ENCODE measurements around the gene ZFP28.

Gene ZFP28

DNA sequence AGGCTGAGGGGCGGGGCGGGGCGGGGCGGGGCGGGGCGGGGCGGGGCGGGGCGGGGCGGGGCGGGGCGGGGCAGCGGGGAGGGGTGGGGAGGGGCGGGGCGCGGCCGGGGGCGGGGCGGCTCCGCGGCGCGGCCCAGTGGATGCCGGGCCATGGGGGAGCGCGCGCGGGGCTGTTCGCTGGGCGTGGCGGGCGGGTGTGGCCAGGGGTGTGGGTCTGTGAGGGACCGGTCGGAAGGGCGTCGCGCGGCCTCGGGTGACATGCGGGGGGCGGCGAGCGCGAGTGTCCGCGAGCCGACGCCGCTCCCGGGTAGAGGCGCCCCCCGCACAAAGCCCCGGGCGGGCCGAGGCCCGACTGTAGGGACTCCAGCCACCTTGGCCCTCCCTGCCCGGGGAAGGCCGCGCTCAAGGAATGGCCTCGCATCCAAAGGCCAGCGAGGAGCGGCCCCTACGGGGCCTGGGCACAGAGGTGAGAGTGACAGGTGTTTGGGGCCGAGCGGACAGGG, at the start of gene ZFP28:
Gene ZFP28 (plus strand): TSS at position 188 of the 503 bp plus-strand sequence. CDS start 71 bp downstream, at position 259.
- DNase-seq (ENCODE audit: low spot score), result no peak

DNA sequence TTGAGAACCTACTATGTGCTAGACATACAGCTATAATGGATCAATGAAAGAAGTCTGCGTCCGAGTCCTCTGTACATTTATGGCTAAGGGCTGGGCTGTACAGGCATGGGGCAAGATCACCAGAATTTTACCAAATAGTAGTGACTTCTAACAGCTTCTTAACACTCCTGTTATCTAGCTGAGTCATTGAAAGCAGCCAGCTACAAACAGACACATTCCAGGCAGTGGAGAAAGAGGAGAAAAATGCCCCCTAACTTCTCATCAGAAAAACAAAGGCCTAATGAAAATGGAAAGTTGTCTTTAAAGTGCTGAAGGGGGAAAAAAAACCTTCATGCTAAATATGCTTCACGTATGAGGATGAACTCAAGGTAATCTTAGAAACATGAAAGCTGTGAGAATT, 47.3 kb upstream of the ZFP28 start:
- no peak for DNase-seq (ENCODE audit: low spot score)

DNA sequence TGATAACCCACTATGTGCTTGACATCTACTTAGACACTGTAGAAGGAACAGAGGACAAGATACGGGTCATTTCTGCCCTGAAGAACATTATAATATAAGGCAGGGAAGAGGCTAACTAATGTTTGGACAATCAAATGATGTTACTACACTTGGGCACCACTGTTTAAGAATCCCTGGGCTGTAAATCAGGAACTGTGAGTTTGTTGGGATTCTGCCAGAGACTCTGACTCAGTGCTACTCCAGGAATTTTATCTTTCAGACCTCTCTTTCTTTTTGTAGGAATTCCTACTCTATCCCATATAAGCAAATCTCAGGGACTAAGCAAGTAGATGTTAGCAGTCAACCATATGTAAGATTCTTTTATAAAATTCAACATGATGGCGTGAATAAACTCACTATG, 34.2 kb upstream of the ZFP28 start:
- no peak for DNase-seq (ENCODE audit: low spot score)

DNA sequence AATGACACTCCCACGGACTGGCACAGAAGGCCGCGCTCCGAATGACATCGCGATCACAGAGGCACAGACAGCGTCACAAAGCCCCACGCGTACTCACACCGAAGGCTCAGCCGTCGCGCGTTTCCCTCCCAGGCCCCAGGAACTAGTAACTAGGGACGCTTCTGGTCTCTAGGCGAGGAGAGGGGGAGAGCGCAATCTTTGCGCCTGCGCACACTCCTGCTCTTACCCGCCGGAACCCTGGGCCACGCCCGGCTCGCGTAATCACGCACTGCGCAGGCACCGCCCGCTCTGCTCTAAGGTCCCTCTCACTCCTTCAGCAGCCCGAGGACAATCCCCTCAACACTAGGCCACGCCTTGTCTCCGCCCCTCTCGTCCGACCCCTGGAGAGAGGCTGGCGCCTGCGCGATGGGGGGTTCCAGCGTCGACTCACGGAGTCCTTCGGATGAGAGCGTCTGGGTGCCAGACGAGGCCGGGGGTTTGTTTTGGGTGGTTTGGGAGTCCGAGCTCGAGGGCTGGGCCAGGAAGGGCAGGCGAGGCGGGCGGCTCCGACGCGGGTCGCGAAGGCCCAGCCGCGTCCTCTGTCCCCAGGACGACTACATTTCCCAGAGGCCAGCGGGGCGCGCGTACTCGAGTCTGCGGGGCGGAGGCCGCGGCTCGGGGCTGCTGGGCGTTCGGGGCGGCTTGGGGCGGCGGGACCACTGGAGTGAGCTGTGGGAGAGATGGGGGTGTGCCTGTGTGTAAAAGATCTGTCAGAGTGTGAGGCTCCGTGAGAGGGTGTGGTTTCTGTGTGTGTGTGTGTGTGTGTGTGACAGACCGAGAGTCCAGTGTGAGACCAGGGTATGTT, 31.1 kb upstream of the ZFP28 start, which contains the start of gene ZNF471:
Gene ZNF471 (plus strand): TSS at position 410 of the 844 bp plus-strand sequence. CDS start 3,717 bp downstream, outside the sequence.
- DNase-seq (ENCODE audit: low spot score), result peak; percentile 89

DNA sequence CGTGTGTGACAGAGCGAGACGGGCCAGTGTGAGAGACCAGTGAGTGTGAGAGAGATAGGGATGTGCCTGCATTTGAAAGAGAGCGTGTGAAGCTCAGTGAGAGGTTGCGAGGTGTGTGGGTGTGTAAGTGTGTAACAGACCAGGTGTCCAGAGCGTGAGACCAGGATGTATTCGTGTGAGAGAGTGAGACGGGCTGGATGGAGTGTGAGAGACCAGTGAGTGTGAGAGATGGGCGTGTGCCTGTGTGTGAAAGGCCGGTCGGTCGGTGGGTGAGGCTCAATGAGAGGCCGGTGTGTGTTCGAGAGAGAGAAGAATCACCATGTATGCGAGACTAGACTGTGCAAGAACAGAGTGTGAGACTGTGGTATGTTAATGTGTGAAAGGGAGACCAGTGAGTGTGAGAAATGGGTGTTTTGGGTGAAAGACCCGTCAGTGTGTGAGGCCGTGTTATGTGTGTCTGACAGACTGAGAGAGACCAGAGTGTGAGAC, 30.4 kb upstream of the ZFP28 start:
- DNase-seq (ENCODE audit: low spot score), result no peak

DNA sequence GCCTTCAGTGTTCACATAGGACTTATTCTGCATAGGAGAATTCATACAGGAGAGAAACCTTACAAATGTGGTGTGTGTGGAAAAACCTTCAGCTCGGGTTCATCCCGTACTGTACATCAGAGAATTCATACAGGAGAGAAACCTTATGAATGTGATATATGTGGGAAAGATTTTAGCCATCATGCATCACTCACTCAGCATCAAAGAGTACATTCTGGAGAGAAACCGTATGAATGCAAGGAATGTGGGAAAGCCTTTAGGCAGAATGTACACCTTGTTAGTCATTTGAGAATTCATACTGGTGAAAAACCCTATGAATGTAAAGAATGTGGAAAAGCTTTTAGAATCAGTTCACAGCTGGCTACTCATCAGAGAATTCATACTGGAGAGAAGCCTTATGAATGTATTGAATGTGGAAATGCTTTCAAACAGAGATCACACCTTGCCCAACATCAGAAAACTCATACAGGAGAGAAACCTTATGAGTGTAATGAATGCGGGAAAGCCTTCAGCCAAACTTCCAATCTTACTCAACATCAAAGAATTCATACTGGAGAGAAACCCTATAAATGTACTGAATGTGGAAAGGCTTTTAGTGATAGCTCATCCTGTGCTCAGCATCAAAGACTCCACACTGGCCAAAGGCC, 13.4 kb upstream of the ZFP28 start:
- DNase-seq (ENCODE audit: low spot score), result no peak

DNA sequence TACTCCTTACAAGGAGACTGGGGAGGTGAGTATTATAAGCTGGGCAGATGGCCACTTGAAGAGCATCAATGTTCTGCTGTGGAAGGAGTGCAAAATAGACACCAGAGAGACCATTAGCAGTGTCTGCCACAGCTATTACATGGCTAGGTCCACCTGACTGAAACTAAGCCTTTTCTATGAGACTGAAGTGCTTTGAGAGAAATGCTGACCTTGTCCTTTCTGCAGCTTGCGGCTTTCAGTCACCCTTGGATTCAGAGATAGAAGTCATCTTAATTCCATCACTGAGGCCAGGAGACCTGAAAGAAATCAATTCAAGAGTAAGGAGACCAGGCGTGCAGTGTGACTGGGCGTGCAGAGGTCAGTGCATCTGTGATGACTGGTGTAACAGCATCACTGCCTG, 1.3 kb upstream of the ZFP28 start:
- DNase-seq (ENCODE audit: low spot score), result no peak

DNA sequence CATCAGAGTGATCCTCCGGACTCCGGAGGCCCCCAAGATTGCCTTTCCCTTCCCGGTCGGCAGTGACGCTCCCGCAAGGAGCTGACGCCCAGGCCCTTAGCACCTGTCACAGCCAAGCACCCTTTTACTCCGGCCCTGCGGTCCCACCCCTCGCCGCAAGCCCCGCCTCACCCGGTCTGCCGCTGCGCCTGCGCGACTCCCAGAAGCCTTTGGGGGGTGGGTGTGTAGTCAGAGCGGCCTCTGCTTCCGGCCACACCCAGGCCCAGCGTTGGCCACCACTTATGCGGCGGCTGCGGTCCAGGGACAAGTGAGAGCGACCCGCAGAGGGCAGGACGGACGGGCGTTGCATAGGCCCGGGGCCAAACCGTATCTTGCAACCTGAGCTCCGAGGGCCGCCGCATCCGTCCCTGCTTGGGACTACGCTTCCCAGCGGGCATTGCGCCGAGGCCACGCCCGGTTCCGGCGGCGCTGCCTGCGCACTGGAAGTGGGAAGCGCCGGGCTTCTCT, 441 bp upstream of the ZFP28 start:
- peak; percentile 91 for DNase-seq (ENCODE audit: low spot score)

DNA sequence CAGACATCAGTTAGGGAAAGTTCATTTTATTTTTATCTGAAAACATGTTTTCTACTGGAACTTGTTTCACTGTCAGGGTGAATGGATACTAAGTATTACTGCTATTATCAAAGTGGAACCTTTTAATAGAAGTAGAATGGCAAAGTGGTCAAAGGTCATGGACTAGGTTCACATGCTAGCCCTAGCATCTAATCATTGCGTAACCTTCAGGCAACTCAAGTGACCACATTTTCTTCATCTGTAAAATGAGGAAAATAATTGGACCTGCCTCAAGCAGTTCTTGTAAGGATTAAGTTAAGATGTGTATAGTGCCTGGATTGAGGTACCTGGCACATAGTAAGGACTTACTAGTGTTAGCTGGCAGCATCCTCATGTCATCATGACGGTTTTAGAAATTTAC, 5.0 kb downstream of the ZFP28 start:
- no peak for DNase-seq (ENCODE audit: low spot score)

DNA sequence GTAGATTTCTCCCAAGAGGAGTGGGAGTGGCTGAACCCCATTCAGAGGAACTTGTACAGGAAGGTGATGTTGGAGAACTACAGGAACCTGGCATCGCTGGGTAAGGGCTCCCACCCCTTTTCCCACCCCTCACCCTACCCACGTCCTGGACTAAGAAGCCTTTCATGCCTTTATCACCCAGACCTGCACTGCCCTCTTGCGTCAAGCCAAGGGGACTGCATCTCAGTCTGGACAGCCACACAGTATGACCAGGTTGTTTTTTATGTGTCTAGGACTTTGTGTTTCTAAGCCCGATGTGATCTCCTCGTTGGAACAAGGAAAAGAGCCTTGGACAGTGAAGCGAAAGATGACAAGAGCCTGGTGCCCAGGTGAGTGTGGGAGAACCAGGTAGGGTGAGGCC, 8.8 kb downstream of the ZFP28 start:
- no peak for DNase-seq (ENCODE audit: low spot score)

DNA sequence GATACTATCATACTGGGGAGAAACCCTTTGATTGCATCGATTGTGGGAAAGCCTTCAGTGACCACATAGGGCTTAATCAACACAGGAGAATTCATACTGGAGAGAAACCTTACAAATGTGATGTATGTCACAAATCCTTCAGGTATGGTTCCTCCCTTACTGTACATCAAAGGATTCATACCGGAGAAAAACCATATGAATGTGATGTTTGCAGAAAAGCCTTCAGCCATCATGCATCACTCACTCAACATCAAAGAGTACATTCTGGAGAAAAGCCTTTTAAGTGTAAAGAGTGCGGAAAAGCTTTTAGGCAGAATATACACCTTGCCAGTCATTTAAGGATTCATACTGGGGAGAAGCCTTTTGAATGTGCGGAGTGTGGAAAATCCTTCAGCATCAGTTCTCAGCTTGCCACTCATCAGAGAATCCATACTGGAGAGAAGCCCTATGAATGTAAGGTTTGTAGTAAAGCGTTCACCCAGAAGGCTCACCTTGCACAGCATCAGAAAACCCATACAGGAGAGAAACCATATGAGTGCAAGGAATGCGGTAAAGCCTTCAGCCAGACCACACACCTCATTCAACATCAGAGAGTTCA, 15.6 kb downstream of the ZFP28 start:
- no peak for DNase-seq (ENCODE audit: low spot score)

DNA sequence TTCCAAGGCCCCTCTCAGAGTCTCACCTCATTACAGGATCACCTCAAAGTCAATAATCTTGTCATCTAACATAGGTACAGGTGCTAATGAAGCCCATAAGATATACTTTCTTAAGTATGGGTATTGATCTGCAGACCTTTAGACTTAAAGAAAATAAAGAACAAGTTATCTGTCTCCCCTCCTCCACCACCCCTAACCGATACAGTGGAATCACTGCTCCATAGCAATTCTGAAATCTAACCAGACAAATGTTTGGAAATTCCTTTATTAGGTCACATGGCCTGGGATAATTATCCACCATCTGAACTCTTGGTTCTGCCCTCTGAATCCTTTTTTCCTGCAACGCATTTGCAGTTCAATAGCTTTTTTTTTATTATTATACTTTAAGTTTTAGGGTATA, 24.0 kb downstream of the ZFP28 start:
- no peak for DNase-seq (ENCODE audit: low spot score)

DNA sequence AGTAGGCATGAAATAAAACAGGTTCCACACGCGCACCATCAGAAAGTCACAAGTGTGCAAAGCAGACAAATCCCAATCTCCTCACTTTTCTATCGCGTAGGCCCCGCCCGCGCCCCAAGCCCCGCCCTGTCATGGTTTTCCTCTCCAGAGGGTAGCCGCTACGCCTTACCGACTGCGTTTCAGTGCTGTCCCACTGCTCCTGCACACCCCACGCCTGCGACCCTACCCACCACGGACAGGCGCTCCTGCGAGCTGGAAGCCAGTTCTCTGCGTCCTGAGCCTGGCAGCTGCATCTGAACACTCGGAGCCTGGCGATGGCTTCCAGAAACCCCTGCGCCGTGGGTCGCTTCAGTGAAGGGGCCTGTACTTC, 28.1 kb downstream of the ZFP28 start:
- peak; percentile 7 for DNase-seq (ENCODE audit: low spot score)

DNA sequence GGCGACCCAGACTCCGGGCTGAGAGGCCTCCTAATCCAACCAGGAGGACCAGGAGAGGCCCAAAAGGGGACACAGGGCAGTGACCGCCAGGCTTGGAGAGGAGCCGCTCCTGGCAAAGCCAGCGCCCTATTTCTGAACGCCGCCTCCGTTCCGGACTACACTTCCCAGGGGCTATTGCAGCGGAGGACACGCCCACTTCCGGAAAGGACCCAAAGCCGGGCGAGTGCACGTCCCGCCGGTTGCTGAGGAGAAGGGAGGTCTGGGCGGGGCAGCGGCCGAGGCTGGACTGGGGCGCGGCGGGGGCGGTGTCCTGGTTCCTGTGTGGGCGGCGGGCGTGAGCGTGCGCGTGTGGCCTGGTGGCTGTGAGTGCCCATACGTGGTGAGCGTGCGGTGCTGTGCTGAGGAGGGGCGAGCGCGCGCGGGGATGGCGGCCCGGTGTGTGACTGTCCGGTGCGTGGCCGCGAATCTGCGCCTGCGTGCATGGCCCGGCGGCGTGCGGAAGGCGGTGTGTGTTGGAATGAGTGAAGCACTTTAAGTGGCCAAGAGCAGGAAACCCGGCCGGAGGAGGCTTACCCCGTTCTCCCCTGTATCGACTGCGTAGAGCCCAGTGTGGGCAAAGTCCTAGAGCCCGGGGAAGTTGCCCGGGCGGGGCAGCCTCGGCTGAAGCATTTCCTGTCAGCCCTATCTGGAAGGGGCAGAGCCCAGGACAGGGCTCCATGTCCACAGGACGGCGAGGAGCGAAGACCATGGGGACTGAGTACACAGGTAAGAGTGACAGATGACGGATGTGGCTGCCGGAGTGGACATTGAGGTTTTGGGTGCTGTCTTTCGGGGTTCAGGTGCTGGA, 28.7 kb downstream of the ZFP28 start, which contains the start of gene ZNF470:
Gene ZNF470 (plus strand): TSS at position 195 of the 847 bp plus-strand sequence. CDS start 2,844 bp downstream, outside the sequence.
- DNase-seq (ENCODE audit: low spot score), result peak; percentile 87

DNA sequence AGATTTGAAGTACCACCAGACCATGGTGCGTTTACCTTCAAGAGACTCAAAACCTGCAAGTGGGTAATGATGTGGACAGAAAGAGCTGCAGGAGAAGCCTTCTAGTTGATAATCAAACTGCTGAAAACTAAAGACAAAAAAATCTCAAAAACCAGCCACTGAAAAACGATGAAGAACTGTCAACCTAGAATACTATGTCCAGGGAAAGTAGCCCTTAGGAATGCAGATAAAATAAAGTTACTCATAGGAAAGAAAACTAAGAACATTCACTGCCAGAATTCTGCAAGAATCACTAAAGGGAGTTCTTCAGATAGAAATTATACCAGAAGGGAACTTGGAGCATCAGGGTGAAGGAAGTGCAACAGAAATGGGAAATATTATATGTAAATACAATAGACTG, 33.8 kb downstream of the ZFP28 start:
- DNase-seq (ENCODE audit: low spot score), result no peak

DNA sequence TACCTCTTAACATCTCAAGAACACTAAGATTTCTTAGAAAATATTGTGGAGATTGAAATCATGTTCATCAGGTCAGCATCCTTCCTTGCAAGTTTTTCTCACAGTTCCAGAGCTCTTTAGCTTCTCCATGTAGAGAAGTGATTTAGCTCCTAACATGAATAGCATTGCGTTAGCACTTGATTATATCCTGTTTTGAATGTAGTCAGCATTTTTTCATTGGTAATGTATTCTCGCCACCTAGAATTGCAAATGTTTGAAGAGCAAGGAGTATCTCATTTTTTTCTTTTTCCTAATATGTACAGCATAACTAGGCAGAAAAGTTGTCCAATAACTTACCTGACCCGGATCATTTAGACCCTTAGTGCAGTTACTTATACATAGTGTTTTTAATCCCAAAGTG, 35.2 kb downstream of the ZFP28 start:
- DNase-seq (ENCODE audit: low spot score), result no peak

DNA sequence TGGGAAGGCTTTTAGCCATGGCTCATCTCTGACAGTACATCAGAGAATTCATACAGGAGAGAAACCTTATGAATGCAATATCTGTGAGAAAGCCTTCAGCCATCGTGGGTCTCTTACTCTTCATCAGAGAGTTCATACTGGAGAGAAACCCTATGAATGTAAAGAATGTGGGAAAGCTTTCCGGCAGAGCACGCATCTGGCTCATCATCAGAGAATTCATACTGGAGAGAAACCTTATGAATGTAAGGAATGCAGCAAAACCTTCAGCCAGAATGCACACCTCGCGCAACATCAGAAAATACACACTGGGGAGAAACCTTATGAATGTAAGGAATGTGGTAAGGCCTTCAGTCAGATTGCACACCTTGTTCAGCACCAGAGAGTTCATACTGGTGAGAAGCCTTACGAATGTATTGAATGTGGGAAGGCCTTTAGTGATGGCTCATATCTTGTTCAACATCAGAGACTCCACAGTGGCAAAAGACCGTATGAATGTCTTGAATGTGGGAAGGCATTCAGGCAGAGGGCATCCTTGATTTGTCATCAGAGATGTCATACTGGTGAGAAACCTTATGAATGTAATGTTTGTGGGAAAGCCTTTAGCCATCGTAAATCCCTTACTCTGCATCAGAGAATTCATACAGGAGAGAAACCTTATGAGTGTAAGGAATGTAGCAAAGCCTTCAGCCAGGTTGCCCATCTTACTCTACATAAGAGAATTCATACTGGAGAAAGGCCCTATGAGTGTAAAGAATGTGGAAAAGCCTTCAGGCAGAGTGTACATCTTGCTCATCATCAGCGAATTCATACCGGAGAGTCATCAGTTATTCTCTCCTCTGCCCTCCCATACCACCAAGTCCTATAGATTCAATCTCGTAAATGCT, 39.2 kb downstream of the ZFP28 start:
- no peak for DNase-seq (ENCODE audit: low spot score)

DNA sequence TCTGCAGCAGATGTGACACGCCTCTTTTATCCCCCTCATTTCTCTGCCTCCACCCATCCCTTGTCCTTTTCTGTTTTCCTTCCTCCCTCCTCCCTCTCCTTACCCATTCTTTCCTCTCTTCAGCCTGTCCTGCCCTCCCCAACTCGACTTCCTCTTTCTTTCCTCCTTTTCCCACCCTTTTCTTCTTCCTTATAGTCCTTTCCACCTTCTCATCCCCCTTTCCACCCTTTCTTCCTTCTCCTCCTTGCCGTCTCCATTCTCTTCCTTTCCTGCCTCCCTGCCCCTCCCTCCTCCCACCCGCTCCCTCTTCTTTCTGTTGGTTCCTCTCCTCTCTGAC, 55.7 kb downstream of the ZFP28 start:
- DNase-seq (ENCODE audit: low spot score), result no peak

DNA sequence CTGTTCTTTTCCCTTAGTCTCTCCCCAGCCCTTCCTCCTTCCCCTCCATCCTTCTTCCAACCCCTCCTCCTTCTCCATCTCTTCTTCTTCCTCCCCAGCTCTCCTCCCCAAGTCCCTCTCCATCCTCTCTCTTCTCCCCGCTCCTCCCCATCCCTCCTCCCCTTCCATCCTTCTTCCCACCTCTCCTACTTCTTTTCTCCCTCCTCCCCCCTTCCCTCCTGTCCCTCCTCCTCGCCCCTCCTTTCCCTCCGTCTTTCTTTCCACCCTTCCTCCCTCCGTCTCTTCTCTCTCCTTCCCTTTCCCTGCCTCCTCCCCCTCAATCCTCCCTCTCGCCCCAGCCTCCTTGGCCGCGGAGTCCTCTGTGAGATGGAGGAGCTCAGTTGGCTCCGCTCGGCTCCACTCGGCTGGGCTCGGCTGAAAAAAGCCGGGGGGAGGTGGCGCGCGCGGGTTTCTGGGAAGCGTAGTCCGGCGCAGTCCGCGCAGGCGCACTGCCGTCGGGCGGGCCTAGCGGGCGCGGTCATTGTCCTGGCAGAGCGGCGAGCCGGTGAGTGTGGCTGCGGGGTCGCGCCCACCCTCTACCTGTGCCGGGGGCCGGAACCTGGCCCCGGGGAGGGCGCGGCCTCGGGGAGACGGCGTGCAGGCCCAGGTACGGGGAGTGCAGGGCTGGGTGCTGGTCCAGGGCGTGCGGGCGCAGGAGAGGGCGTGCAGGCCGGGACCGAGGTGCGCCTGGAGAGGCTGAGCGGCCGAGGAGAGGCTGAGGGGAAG, 56.2 kb downstream of the ZFP28 start, which contains the start of gene ZNF71:
Gene ZNF71 (plus strand): TSS at position 520 of the 765 bp plus-strand sequence. CDS start 6,257 bp downstream, outside the sequence.
- DNase-seq (ENCODE audit: low spot score), result peak; percentile 84

DNA sequence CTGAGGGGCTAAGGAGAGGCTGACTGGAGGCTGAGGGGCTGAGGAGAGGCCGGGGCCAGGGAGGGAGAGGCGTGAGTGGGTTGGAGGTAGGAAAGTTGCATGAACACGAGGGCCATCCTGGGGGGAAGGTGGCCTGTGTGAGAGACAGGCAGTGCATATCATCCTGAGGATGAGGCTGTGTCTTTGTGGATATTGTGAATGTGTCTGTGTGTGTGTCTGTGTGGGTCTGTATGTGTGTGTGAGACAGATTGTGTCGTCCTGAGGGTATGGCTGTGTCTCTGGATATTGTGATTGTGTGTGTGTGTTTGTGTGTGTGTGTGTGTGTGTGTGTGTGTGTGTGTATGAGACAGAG, 56.8 kb downstream of the ZFP28 start:
- no peak for DNase-seq (ENCODE audit: low spot score)

All from CD4-positive, alpha-beta T cell treated with Interleukin-6 at 100 ng/mL for 8 hours (primary cell).